Neural crest cell (in vitro differentiated cells): ENCODE data around the gene AUNIP. TPM values are rescaled to one million over a fixed set of nuclear protein-coding genes. Genes with fewer than 3 reads are reported as not detected.
A peak's percentile ranks its signal among the peaks of the same experiment; 100 is the strongest.

ENCODE experiments used
- DNase-seq: peaks from one replicate; pipeline ENCODE4 v3.0.0; 2021; ENCODE audit warnings: low read depth, mixed read lengths, low spot score
- H3K27ac Mint-ChIP-seq: one replicate; pipeline ENCODE4 v1.8.0; 2021; ENCODE audit warnings: mild to moderate bottlenecking, mixed read lengths; ENCODE audit not compliant: unreplicated experiment
- H3K27me3 Mint-ChIP-seq: 2 replicates; pipeline ENCODE4 v1.8.0; 2021; ENCODE audit warnings: low read depth, mild to moderate bottlenecking, mixed read lengths
- H3K36me3 Mint-ChIP-seq: 2 replicates; pipeline ENCODE4 v1.8.0; 2021; ENCODE audit warnings: low read depth, mild to moderate bottlenecking, mixed read lengths
- H3K4me1 Mint-ChIP-seq: 2 replicates; pipeline ENCODE4 v1.8.0; 2021; ENCODE audit warnings: mixed read lengths
- H3K4me3 Mint-ChIP-seq: one replicate; pipeline ENCODE4 v1.8.0; 2021; ENCODE audit warnings: mild to moderate bottlenecking, mixed read lengths
- H3K9me3 Mint-ChIP-seq: 2 replicates; pipeline ENCODE4 v1.8.0; 2021; ENCODE audit warnings: mixed read lengths
- CTCF ChIP-seq: fragments of 200-600 bp; sonication (generic); conservative IDR thresholded peaks from 2 replicates; pipeline ENCODE4 v1.5.0; 2021; ENCODE audit warnings: antibody characterized with exemption, mild to moderate bottlenecking
- total RNA-seq: library from RNA; stranded (reverse); gene quantifications from 2 replicates; pipeline ENCODE4 v1.2.1, GENCODE V29; 2021

The AUNIP gene
- total RNA-seq, 1 donor from 2014 or later = 13.6 TPM

- Mint-ChIP-seq H3K9me3 (no peaks in the 10 kb centered on the region), H3K27me3 (peaks cover 11% of the 10 kb centered on the region), H3K27ac (peak overlapping the region; percentile 21), H3K36me3 (no peaks in the 10 kb centered on the region), H3K4me3 (peak overlapping the region; percentile 94), H3K4me1 (peaks cover 38% of the 10 kb centered on the region)
- DNase-seq = no peak
- no peak for TF ChIP-seq CTCF
Measured at GRCh38 chr1:25821630-25822091, 37.6 kb downstream of the AUNIP start.

- DNase-seq = no peak
- Mint-ChIP-seq H3K27ac (no peak overlapping the region), H3K4me3 (peak overlapping the region; percentile 94), H3K27me3 (peaks cover 11% of the 10 kb centered on the region), H3K36me3 (no peaks in the 10 kb centered on the region), H3K9me3 (no peaks in the 10 kb centered on the region), H3K4me1 (peaks cover 38% of the 10 kb centered on the region)
- TF ChIP-seq CTCF = no peak
Measured at GRCh38 chr1:25821112-25821476, 38.2 kb downstream of the AUNIP start.

GRCh38 chr1:25820247-25821111 is 38.8 kb downstream of the AUNIP start:
- peaks cover 11% of the 10 kb centered on the region for H3K27me3 Mint-ChIP-seq
- peak overlapping the region; percentile 98 for H3K4me3 Mint-ChIP-seq
- no peak for DNase-seq
- H3K27ac Mint-ChIP-seq = peak overlapping the region; percentile 95
- peaks cover 38% of the 10 kb centered on the region for H3K4me1 Mint-ChIP-seq
- no peaks in the 10 kb centered on the region for H3K36me3 Mint-ChIP-seq
- no peak for TF ChIP-seq CTCF
- H3K9me3 Mint-ChIP-seq = no peaks in the 10 kb centered on the region

GRCh38 chr1:25819491-25820246 is 39.6 kb downstream of the AUNIP start, which contains the start of gene MTFR1L:
MTFR1L (plus strand) TSS chr1:25819954; CDS start chr1:25823105, 3,151 bp downstream.
- TF ChIP-seq CTCF = no peak
- Mint-ChIP-seq H3K27ac (peak within 1 kb of the TSS; percentile 97), H3K4me3 (peak within 1 kb of the TSS; percentile 98), H3K27me3 (peaks cover 11% of the 10 kb centered on the region), H3K9me3 (no peaks in the 10 kb centered on the region), H3K4me1 (peaks cover 38% of the 10 kb centered on the region), H3K36me3 (no peaks in the 10 kb centered on the region)
- peak; percentile 67 for DNase-seq

- TF ChIP-seq CTCF = no peak
- peaks cover 11% of the 10 kb centered on the region for H3K27me3 Mint-ChIP-seq
- no peaks in the 10 kb centered on the region for H3K36me3 Mint-ChIP-seq
- H3K27ac Mint-ChIP-seq = peak overlapping the region; percentile 97
- DNase-seq = no peak
- H3K9me3 Mint-ChIP-seq = no peaks in the 10 kb centered on the region
- peak overlapping the region; percentile 98 for H3K4me3 Mint-ChIP-seq
- H3K4me1 Mint-ChIP-seq = peaks cover 38% of the 10 kb centered on the region
Measured at GRCh38 chr1:25818569-25818968, 40.7 kb downstream of the AUNIP start.
